Caki2 (cell line): ENCODE data around the gene GALNT11. TPM values are rescaled to one million over a fixed set of nuclear protein-coding genes. Genes with fewer than 3 reads are reported as not detected.

ENCODE experiments used
- DNase-seq: peaks from one replicate; pipeline ENCODE4 v3.0.0-alpha.2; 2015; ENCODE audit warnings: low read depth
- in situ Hi-C: cut with HindIII; loops from 2 replicates; pipeline ENCODE4 v1.10.0; 2016; ENCODE audit warnings: low sequenced_read_pairs, low pct_unique_long_range_greater_than_20kb, mixed read lengths
- total RNA-seq: library from RNA; depleted of rRNA; stranded (reverse); fragments of >200 nt; shearing (Covaris generic); gene quantifications from 2 replicates; pipeline ENCODE4 v1.2.3, GENCODE V29; 2014; ENCODE audit warnings: low replicate concordance

GALNT11 gene
- total RNA-seq, 1 experiment from 2014 or later, result 56.8 TPM

GRCh38 chr7:152130658-152131590 lies 105.5 kb downstream of the GALNT11 start:
- in situ Hi-C loops, result no loop called here

GRCh38 chr7:152131981-152132494 lies 106.6 kb downstream of the GALNT11 start:
- in situ Hi-C loops, result no loop called here
- no peak for DNase-seq

More at GRCh38 chr7:152130658-152131590, 105.5 kb downstream of the GALNT11 start:
- no peak for DNase-seq

- in situ Hi-C loops, result no loop called here
- no peak for DNase-seq
Measured at GRCh38 chr7:152132812-152133211, 107.3 kb downstream of the GALNT11 start.

- in situ Hi-C loops, result no loop called here
- DNase-seq, result no peak
Measured at GRCh38 chr7:152133804-152134203, 108.3 kb downstream of the GALNT11 start.

- DNase-seq, result no peak
Measured at GRCh38 chr7:152136686-152137085, 111.2 kb downstream of the GALNT11 start.

GRCh38 chr7:152137476-152138025 lies 112.1 kb downstream of the GALNT11 start:
- in situ Hi-C loops, result no loop called here
- DNase-seq, result no peak

More at GRCh38 chr7:152136686-152137085, 111.2 kb downstream of the GALNT11 start:
- in situ Hi-C loops, result no loop called here

GRCh38 chr7:152140067-152140466 lies 114.6 kb downstream of the GALNT11 start:
- no peak for DNase-seq
- in situ Hi-C loops, result no loop called here

- in situ Hi-C loops, result no loop called here
- no peak for DNase-seq
Measured at GRCh38 chr7:152140560-152140959, 115.1 kb downstream of the GALNT11 start.

GRCh38 chr7:152142976-152143595 lies 117.6 kb downstream of the GALNT11 start:
- in situ Hi-C loops, result no loop called here
- no peak for DNase-seq

- DNase-seq, result no peak
- in situ Hi-C loops, result no loop called here
Measured at GRCh38 chr7:152144557-152145245, 119.2 kb downstream of the GALNT11 start.

GRCh38 chr7:152145853-152146466 lies 120.5 kb downstream of the GALNT11 start:
- DNase-seq, result peak; percentile 41
- in situ Hi-C loops, result no loop called here

GRCh38 chr7:152148706-152149105 lies 123.2 kb downstream of the GALNT11 start:
- no peak for DNase-seq
- in situ Hi-C loops, result no loop called here

- in situ Hi-C loops, result no loop called here
- no peak for DNase-seq
Measured at GRCh38 chr7:152149363-152149762, 123.9 kb downstream of the GALNT11 start.

GRCh38 chr7:152152267-152152666 lies 126.8 kb downstream of the GALNT11 start:
- in situ Hi-C loops, result no loop called here
- DNase-seq, result no peak

- in situ Hi-C loops, result no loop called here
- DNase-seq, result no peak
Measured at GRCh38 chr7:152158801-152159587, 133.5 kb downstream of the GALNT11 start.

GRCh38 chr7:152161171-152161570 lies 135.7 kb downstream of the GALNT11 start:
- DNase-seq, result no peak
- in situ Hi-C loops, result no loop called here

- in situ Hi-C loops, result no loop called here
- DNase-seq, result no peak
Measured at GRCh38 chr7:152162287-152162686, 136.8 kb downstream of the GALNT11 start.
